ENCODE measurements around the gene TRIM37.
"Not testable (repeated sequence)": the region's sequence is repeated elsewhere in the genome, so short reads cannot be mapped to it uniquely, and the experiment has no call there.

The TRIM37 gene

GRCh38 chr17:58970609-58971450, 135.8 kb downstream of the TRIM37 start:
- no peak for DNase-seq
- intact Hi-C loops (cut with DNase I) = no loop called here

- DNase-seq = no peak
- intact Hi-C loops (cut with DNase I) = no loop called here
These were observed 137.1 kb downstream of the TRIM37 start for GRCh38 chr17:58969612-58970011.

- intact Hi-C loops (cut with DNase I) = no loop called here
These were observed 137.5 kb downstream of the TRIM37 start for GRCh38 chr17:58969156-58969555.

GRCh38 chr17:58968426-58969061, 138.1 kb downstream of the TRIM37 start:
- no peak for DNase-seq
- intact Hi-C loops (cut with DNase I) = no loop called here

More at GRCh38 chr17:58969156-58969555, 137.5 kb downstream of the TRIM37 start:
- DNase-seq = no peak

GRCh38 chr17:58966208-58966607, 140.5 kb downstream of the TRIM37 start:
- intact Hi-C loops (cut with DNase I) = no loop called here
- DNase-seq = no peak

- DNase-seq = peak in 1 of 42 donors; percentile 12
- intact Hi-C loops (cut with DNase I) = no loop called here
These were observed 141.5 kb downstream of the TRIM37 start for GRCh38 chr17:58965221-58965620.

GRCh38 chr17:58960068-58960467, 146.6 kb downstream of the TRIM37 start:
- DNase-seq = peak in 3 of 42 donors; percentile 2 to 16 (median 3)
- intact Hi-C loops (cut with DNase I) = no loop called here

- DNase-seq; intact Hi-C loops (cut with DNase I): not testable (repeated sequence)
These were observed 149.0 kb downstream of the TRIM37 start for GRCh38 chr17:58957725-58958073.

GRCh38 chr17:58956997-58957724, 149.5 kb downstream of the TRIM37 start:
- no peak for DNase-seq
- intact Hi-C loops (cut with DNase I) = no loop called here

- intact Hi-C loops (cut with DNase I); DNase-seq: not testable (repeated sequence)
These were observed 152.3 kb downstream of the TRIM37 start for GRCh38 chr17:58954358-58954757.

GRCh38 chr17:58947824-58948223, 158.9 kb downstream of the TRIM37 start:
- no peak for DNase-seq
- intact Hi-C loops (cut with DNase I) = no loop called here

GRCh38 chr17:58947411-58947810, 159.3 kb downstream of the TRIM37 start:
- intact Hi-C loops (cut with DNase I) = no loop called here
- no peak for DNase-seq

GRCh38 chr17:58944166-58944565, 162.5 kb downstream of the TRIM37 start:
- intact Hi-C loops (cut with DNase I) = no loop called here
- no peak for DNase-seq

- peak in 39 of 42 donors; percentile 11 to 85 (median 45) for DNase-seq
- intact Hi-C loops (cut with DNase I) = no loop called here
These were observed 170.4 kb downstream of the TRIM37 start for GRCh38 chr17:58936295-58936694.

GRCh38 chr17:58932956-58933355, 173.7 kb downstream of the TRIM37 start:
- no peak for DNase-seq
- intact Hi-C loops (cut with DNase I) = no loop called here
